ENCODE results near the gene JAM2. TPM values are rescaled to one million over a fixed set of nuclear protein-coding genes. Genes with fewer than 3 reads are reported as not detected.

Gene JAM2
- total RNA-seq, 1 experiment from 2014 or later, result 0.15 TPM

DNA sequence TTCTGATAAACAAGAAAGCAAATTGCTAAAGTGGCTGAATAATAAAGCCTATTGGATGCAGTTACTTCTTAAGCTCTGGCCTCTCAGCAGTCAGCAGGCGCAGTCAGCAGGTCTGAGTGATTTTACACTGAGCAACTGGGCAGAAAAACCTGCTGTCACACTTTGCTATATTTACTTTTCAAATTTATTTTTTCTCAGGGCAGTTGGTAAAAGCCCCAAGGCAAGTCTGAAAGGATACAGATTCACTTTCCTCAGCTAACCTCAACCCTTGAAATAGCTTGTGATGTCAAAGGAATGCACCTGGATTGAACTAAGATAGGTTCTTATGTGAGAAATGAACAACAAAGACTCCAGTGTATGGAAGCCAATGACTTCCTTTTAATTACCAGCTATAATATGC, 61.7 kb downstream of the JAM2 start:
- no peaks in the 10 kb centered on the region for H4K20me1 ChIP-seq (ENCODE audit: insufficient read depth)
- H3K9ac ChIP-seq (ENCODE audit: low read length), result no peak overlapping the region
- H3K4me3 ChIP-seq (replicated peaks in 1 of 2; ENCODE audit: low read depth in 1 of 2, low read length in 2 of 2), result no peak overlapping the region
- no peaks in the 10 kb centered on the region for H3K9me3 ChIP-seq (ENCODE audit: control insufficient read depth in 1 of 2, insufficient read depth in 1 of 2, low read depth in 1 of 2, low read length in 2 of 2)
- H3K27ac ChIP-seq (ENCODE audit: low read depth, low read length), result no peak overlapping the region
- intact Hi-C loops (cut with micrococcal nuclease), result no loop called here
- H2AFZ ChIP-seq (ENCODE audit: low read depth, low read length, poor library complexity, severe bottlenecking), result no peak overlapping the region
- ChIA-PET CTCF (no interaction called here), POLR2A (no interaction called here), RAD21 (ENCODE audit: low non-redundant PET in 1 of 2, low total read pairs in 2 of 2, uncharacterized antibody in 2 of 2, unreplicated experiment in 2 of 2) (no interaction called here)
- ATAC-seq (no peak), DNase-seq (ENCODE audit: low read depth, low spot score) (no peak)
- no peaks in the 10 kb centered on the region for H3K9me2 ChIP-seq (ENCODE audit: insufficient read depth)
- no TSS peak for BruUV-seq (replicated peaks)
- TF ChIP-seq, protein P1, sequence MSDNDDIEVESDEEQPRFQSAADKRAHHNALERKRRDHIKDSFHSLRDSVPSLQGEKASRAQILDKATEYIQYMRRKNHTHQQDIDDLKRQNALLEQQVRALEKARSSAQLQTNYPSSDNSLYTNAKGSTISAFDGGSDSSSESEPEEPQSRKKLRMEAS (IDR thresholded peaks at IDR 0.05), result no peak
- TF ChIP-seq POLR2AphosphoS5 (IDR thresholded peaks at IDR 0.05; ENCODE audit: low read depth, low read length) (no peak), CBX3 (IDR thresholded peaks at IDR 0.05; ENCODE audit: low read depth) (no peak), EZH2phosphoT487 (IDR thresholded peaks at IDR 0.05; ENCODE audit: borderline replicate concordance) (no peak), CEBPB (IDR thresholded peaks at IDR 0.05; ENCODE audit: low read depth) (no peak), RAD21 (IDR thresholded peaks at IDR 0.05; ENCODE audit: low read depth) (no peak), TCF7L2 (IDR thresholded peaks at IDR 0.05; ENCODE audit: borderline replicate concordance, extremely low read depth, insufficient read depth, insufficient read length) (no peak), SRF (IDR thresholded peaks at IDR 0.05; ENCODE audit: low read depth) (no peak), SP1 (IDR thresholded peaks at IDR 0.05; ENCODE audit: low read depth) (no peak), EGR1 (IDR thresholded peaks at IDR 0.05; ENCODE audit: low read depth) (no peak)
- TF ChIP-seq, protein P2, sequence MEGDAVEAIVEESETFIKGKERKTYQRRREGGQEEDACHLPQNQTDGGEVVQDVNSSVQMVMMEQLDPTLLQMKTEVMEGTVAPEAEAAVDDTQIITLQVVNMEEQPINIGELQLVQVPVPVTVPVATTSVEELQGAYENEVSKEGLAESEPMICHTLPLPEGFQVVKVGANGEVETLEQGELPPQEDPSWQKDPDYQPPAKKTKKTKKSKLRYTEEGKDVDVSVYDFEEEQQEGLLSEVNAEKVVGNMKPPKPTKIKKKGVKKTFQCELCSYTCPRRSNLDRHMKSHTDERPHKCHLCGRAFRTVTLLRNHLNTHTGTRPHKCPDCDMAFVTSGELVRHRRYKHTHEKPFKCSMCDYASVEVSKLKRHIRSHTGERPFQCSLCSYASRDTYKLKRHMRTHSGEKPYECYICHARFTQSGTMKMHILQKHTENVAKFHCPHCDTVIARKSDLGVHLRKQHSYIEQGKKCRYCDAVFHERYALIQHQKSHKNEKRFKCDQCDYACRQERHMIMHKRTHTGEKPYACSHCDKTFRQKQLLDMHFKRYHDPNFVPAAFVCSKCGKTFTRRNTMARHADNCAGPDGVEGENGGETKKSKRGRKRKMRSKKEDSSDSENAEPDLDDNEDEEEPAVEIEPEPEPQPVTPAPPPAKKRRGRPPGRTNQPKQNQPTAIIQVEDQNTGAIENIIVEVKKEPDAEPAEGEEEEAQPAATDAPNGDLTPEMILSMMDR (IDR thresholded peaks at IDR 0.05 in 2 of 3, conservative IDR thresholded peaks at IDR 0.05 in 1 of 3; ENCODE audit: borderline replicate concordance in 1 of 3, insufficient read depth in 1 of 3, low read depth in 2 of 3, low read length in 2 of 3), result no peak
- H3K36me3 ChIP-seq (ENCODE audit: control insufficient read depth in 1 of 2, insufficient read depth in 2 of 2, low read length in 2 of 2), result no peaks in the 10 kb centered on the region
- H3K4me2 ChIP-seq (ENCODE audit: low read length), result no peak overlapping the region
- no peaks in the 10 kb centered on the region for H3K27me3 ChIP-seq (ENCODE audit: insufficient read depth, low read length)
- no peaks in the 10 kb centered on the region for H3K4me1 ChIP-seq (ENCODE audit: control insufficient read depth in 1 of 2, insufficient read depth in 2 of 2, low read length in 2 of 2)
- H3K79me2 ChIP-seq (ENCODE audit: insufficient read depth, low read length), result no peaks in the 10 kb centered on the region

All from HCT116 (cell line).